Right lobe of liver (tissue), 6 donors: ENCODE measurements around the gene AAGAB. TPM values are rescaled to one million over a fixed set of nuclear protein-coding genes. Genes with fewer than 3 reads are reported as not detected.

ENCODE experiments used
- ATAC-seq, 4 donors: fragments of 200-7000 bp; cut with Tn5 transposase; one replicate each; pipeline ENCODE4 v1.9.1; 2020; ENCODE audit warnings: mild to moderate bottlenecking in 4 of 4, moderate library complexity in 4 of 4
- DNase-seq, 3 donors: peaks; one replicate each; pipeline ENCODE4 v3.0.0-alpha.2; 2020
- H3K27ac ChIP-seq, 3 donors: fragments of 200-600 bp; one replicate each; pipeline ENCODE4 v1.8.0; 2022
- H3K27me3 ChIP-seq, 2 donors: fragments of 200-600 bp; one replicate each; pipeline ENCODE4 v1.8.0; 2022
- H3K36me3 ChIP-seq, 4 donors: fragments of 200-600 bp; sonication (generic) in 1 of 4; one replicate each; pipeline versions ENCODE4 v1.5.1 to v1.8.0; 2017 to 2022; ENCODE audit warnings: control low read depth in 1 of 4
- H3K4me1 ChIP-seq, 4 donors: fragments of 200-600 bp; sonication (generic) in 1 of 4; one replicate each; pipeline versions ENCODE4 v1.5.1 to v1.8.0; 2017 to 2022; ENCODE audit warnings: control low read depth in 1 of 4
- H3K4me3 ChIP-seq, 3 donors: fragments of 200-600 bp; one replicate each; pipeline ENCODE4 v1.8.0; 2022
- H3K9me3 ChIP-seq, 4 donors: fragments of 200-600 bp; sonication (generic) in 1 of 4; one replicate each; pipeline versions ENCODE4 v1.5.1 to v1.8.0; 2017 to 2022; ENCODE audit warnings: control low read depth in 1 of 4
- CTCF ChIP-seq, 4 donors: fragments of 200-600 bp in 3 of 4; fragments of 450-650 bp in 1 of 4; IDR thresholded peaks; one replicate each; pipeline versions ENCODE4 v1.5.1 to v1.8.0; 2016 to 2022; ENCODE audit warnings: antibody characterized with exemption in 4 of 4, mild to moderate bottlenecking in 2 of 4
- POLR2A ChIP-seq: fragments of 450-650 bp; IDR thresholded peaks from one replicate; pipeline ENCODE4 v1.6.1; 2017; ENCODE audit warnings: antibody characterized with exemption, mild to moderate bottlenecking
- WGBS: methylation state at CpG from one replicate; pipeline ENCODE4 v1.1.6; 2018; ENCODE audit warnings: low coverage, low lambda C conversion rate; ENCODE audit not compliant: insufficient coverage; ENCODE audit errors: missing lambda C conversion rate; 5-methylcytosine and 5-hydroxymethylcytosine counted together
- intact Hi-C, 2 donors: fragments of 100-400 bp; cut with DNase I; formaldehyde crosslinking; loops; one replicate each; pipeline versions ENCODE4 v1.11.2 to v1.14.1; 2022
- long read RNA-seq: library from polyadenylated mRNA; unstranded; transcript quantifications from one replicate; pipeline ENCODE4 v2.0.0, GENCODE V29; 2019
- total RNA-seq, 6 experiments: library from RNA; depleted of rRNA in 2 of 6; stranded (reverse); fragments of >200 nt in 2 of 6; fragmentation: NEBNext Ultra II Directional in 3 of 6; extraction: Animal tissue kit (Norgen Biotek cat#: 25700) in 3 of 6; gene quantifications; one replicate each; pipeline versions ENCODE4 v1.1.0 to v1.2.4, GENCODE V29; 2016 to 2023
- donor health status: DM: no; HTN: yes; CAD: no.
- donor health status: DM: no; HTN: no; CAD: no.
- donor health status: DM: no; HTN: no; CAD: no.
- donor health status: DM: no; HTN: yes; CAD: no.
- donor health status: DM: no; HTN: yes; CAD: no.

The AAGAB gene, protein sequence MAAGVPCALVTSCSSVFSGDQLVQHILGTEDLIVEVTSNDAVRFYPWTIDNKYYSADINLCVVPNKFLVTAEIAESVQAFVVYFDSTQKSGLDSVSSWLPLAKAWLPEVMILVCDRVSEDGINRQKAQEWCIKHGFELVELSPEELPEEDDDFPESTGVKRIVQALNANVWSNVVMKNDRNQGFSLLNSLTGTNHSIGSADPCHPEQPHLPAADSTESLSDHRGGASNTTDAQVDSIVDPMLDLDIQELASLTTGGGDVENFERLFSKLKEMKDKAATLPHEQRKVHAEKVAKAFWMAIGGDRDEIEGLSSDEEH
- total RNA-seq, result 10 to 100 TPM; 11.0 to 15.6 (median 13.6) TPM
- long read RNA-seq, partial matches to known transcripts, result 1 of 4 reads
- long read RNA-seq, other reads (novel, unspliced or antisense), result 0 of 4 reads

DNA sequence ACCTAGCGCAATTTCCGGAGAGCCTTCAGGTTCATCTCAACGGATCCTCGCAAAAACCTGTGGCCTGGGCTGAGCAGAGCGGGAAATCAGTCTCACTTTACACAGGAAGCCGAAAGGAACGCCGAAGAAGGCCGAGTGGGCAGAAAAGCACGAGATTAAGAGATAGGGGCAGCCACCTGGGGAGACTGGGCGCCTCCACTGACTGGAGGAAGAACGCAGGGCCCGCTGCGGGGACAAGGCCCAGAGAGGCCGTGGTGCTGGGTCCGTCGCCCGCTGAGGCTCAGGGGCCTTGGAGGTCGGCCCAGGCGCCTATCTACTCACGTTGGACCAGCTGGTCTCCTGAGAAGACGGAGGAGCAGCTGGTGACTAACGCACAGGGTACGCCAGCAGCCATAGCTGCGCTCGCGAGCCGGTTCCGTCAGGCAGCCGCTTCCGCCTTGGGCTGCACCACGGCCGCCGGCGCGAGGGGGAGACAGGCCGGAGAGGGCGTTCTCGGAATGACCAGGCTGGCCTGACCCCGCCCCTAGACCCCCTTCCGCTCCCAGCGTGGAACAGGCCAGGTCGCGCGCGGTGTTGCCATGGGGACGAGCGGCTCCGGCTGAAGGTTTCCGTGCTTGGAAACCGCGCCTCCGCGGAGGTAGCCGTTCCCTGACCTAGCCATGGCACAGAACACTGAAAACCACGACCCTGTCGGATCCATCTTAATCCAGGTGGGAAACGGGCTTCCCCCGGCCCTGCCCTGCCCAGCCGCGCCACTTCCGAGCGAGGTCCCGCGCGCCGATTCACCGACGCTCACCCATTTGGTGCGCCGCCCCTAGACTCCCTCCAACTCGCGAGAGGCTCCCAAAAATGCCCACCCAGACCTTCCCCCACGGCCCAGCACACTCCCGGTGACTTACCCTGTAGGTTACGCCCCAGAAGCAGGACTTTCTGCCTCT, at the start of gene AAGAB, which contains the start of gene IQCH:
AAGAB (minus strand) TSS at position 424 of the 938 bp plus-strand sequence; CDS start at position 394, 30 bp downstream.
IQCH (plus strand) TSS at position 549 of the 938 bp plus-strand sequence; CDS start at position 660, 111 bp downstream.
- Histone ChIP-seq H3K27ac (peak within 1 kb of the TSS; percentile 26 to 59 (median 52)), H3K4me3 (peak within 1 kb of the TSS; percentile 92 to 96 (median 96)), H3K36me3 (no peaks in the 10 kb centered on the region), H3K9me3 (no peaks in the 10 kb centered on the region), H3K27me3 (no peaks in the 10 kb centered on the region), H3K4me1 (peaks cover 0 to 25% (median 0%) of the 10 kb centered on the region in 4 donors)
- ATAC-seq, result peak; percentile 99 to 100 (median 100)
- DNase-seq, result peak; percentile 97 to 99 (median 98)
- 0% methylated on average over 19 of the region's 76 CpGs for WGBS
- intact Hi-C loops, result no loop called here
- TF ChIP-seq CTCF (IDR thresholded peaks at IDR 0.05) (peak in 1 of 4 donors; percentile 16), POLR2A (peak; percentile 64)

- Histone ChIP-seq H3K9me3 (no peaks in the 10 kb centered on the region), H3K4me3 (no peak overlapping the region), H3K27me3 (no peaks in the 10 kb centered on the region), H3K36me3 (no peaks in the 10 kb centered on the region), H3K27ac (no peak overlapping the region), H3K4me1 (no peaks in the 10 kb centered on the region)
- ATAC-seq (peak; percentile 77 to 86 (median 80)), DNase-seq (no peak)
- TF ChIP-seq POLR2A (no peak), CTCF (IDR thresholded peaks at IDR 0.05) (peak; percentile 59 to 79 (median 62))
- WGBS, result 59% methylated on average over 4 of the region's 4 CpGs
- intact Hi-C loops, result loop anchor here in 1 of 2 donors (10.0 kb wide), 1 partner anchor 359 kb away; no protein-coding TSS in a partner anchor
Measured at GRCh38 chr15:67303490-67304363, 49.3 kb upstream of the AAGAB start.

- TF ChIP-seq CTCF (IDR thresholded peaks at IDR 0.05) (no peak), POLR2A (no peak)
- no peak overlapping the region for H3K27ac ChIP-seq
- H3K27me3 ChIP-seq, result no peaks in the 10 kb centered on the region
- intact Hi-C loops, result loop anchor here in 1 of 2 donors (10.0 kb wide), 1 partner anchor 356 kb away; no protein-coding TSS in a partner anchor
- H3K9me3 ChIP-seq, result no peaks in the 10 kb centered on the region
- no peak overlapping the region for H3K4me3 ChIP-seq
- H3K4me1 ChIP-seq, result no peaks in the 10 kb centered on the region
- 59% methylated on average over 2 of the region's 2 CpGs for WGBS
- ATAC-seq (no peak), DNase-seq (no peak)
- no peaks in the 10 kb centered on the region for H3K36me3 ChIP-seq
Measured at GRCh38 chr15:67300266-67301025, 46.0 kb upstream of the AAGAB start.
